HG03103 (cell line): ENCODE data around the gene HCFC1.
"Not testable (repeated sequence)": the region's sequence is repeated elsewhere in the genome, so short reads cannot be mapped to it uniquely, and the experiment has no call there.

Experiments
- ATAC-seq: cut with Tn5 transposase; IDR thresholded peaks from one replicate; pipeline ENCODE4 v1.9.1; 2021; ENCODE audit warnings: low read depth; ENCODE audit not compliant: unreplicated experiment

HCFC1 gene

DNA sequence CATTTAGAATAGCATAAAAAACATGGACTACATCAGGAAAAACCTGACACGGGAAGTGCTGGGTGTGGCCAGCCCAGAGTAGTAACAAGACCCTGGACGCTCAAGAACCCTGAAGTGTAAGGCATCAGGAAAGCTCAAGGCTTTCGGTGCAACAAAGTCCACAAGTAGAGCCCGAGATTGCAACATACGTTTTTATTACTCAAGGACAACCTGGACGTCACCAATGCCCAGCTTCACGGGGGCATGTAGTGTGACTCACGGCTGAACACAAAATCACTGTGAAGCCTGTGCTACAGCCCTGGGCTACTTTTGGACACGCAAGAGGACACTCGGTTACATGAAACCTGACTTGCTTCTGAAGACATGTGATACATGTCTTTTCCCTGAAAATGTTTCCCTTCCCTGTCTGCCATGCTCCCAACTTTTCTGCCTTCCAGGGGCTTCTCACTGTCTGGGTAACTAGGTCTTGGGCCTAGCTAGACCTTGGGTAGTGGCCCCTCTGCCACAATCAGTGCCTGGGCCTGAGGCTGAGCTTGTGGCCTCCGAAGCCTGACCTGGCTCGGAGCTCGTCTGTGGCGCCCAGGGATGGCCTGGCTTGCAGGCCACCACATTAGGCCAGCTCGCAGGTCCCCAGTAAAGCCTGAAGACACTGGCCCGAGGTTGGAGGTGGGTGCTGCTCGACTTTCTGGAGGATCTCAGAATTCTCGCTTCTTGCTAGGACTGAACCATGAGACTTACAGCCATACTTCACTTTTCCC lies 38.9 kb upstream of the HCFC1 start:
- ATAC-seq, result no peak

DNA sequence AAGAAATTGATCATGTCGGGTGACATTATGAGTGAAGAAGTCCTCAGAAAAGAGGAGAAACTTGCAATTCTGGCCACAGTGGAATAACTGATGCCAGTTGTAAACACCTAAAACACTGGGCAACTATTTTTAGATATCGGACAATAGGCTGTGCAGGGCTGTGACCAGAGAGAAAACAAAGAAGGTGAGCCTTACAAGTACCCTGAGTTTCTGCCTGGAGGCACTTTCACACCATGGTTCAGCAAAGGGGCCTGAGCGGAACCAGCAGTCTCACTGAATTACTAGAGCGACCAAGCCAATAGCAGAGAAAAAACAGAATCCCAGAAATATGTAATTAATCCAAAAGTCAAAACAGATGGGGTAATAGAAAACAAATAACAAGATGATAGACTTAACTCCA lies 36.9 kb upstream of the HCFC1 start:
- no peak for ATAC-seq

GRCh38 chrX:154006947-154007346 lies 35.3 kb upstream of the HCFC1 start:
- ATAC-seq, result no peak

- no peak for ATAC-seq
These were observed 32.7 kb upstream of the HCFC1 start for GRCh38 chrX:154004315-154004714.

GRCh38 chrX:154002215-154002719 lies 30.6 kb upstream of the HCFC1 start:
- no peak for ATAC-seq

GRCh38 chrX:154000051-154000450 lies 28.4 kb upstream of the HCFC1 start:
- no peak for ATAC-seq

- no peak for ATAC-seq
These were observed 27.9 kb upstream of the HCFC1 start for GRCh38 chrX:153999359-154000037.

- no peak for ATAC-seq
These were observed 23.9 kb upstream of the HCFC1 start for GRCh38 chrX:153995504-153995903.

GRCh38 chrX:153994398-153994797 lies 22.8 kb upstream of the HCFC1 start:
- ATAC-seq, result not testable (repeated sequence)

DNA sequence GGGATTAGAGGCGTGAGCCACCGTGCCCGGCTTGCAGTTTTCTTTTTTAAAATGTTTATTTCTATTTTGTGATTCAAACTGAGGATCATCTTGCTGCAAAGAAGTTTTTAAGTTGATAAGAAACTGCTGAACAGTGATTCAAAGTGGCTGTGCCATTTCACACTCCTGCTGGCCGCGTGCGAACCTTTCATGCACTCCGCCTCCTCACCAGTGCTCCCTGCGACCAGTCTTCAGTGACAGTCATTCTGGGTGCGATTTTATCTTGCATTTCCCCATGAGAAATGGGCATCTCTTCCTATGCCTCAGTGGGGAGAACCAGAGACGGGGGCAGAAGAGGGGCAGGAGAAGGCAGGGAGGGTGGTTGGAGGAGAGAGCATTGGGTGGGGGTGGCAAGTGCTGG lies 22.4 kb upstream of the HCFC1 start:
- no peak for ATAC-seq

GRCh38 chrX:153993079-153993478 lies 21.5 kb upstream of the HCFC1 start:
- ATAC-seq, result no peak

DNA sequence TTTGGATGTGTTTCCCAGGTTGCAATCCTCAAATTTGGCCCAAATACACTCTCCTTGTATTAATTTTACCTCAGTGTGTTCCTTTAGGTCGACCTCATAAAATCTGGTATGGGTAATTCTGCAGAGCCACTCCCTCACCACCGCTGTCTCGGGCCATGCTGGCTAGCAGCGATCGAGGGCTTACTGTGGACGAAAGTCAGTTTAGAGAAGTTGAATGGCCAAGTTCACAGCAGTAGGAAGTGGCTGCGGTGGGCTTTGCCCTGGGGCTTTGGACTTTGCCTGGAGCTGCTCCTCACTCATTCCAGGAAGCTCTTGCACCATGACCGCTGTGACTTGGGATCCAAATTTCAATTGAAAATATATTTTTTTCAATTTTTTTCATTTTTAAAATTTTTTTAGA lies 20.6 kb upstream of the HCFC1 start:
- no peak for ATAC-seq

GRCh38 chrX:153991013-153991580 lies 19.5 kb upstream of the HCFC1 start:
- no peak for ATAC-seq

DNA sequence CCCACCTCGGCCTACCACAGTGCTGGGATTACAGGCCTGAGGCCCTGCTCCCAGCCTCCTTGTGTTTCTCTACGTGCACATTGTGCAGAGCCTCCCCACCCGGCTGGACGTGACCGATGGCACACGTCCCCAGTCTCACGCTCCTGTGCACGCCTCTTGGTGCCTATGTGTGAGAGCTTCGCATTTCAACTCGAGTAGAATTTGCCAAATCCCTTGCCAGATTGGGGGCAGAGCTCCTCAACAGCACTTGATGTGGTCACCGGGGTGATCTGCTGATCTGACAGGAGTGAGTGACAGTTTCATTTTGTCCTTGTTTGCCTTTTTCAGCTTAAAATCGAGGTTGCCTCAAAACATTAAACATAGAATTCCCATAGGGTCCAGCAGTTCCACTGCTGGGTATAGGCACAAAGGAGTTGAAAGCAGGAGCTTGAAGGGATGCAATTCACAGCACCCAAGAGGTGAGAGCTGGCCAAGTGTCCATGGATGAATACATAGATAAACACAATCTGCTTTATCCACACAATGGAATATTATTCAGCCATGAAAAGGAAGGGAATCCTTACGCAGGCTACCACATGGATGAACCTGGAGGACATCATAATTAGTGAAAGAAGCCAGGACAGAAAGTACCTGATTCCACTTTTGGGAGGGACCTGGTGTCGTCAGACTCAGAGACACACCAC lies 18.5 kb upstream of the HCFC1 start:
- no peak for ATAC-seq

GRCh38 chrX:153988493-153988892 lies 16.9 kb upstream of the HCFC1 start:
- no peak for ATAC-seq

- ATAC-seq, result no peak
These were observed 12.9 kb upstream of the HCFC1 start for GRCh38 chrX:153984351-153985178.

DNA sequence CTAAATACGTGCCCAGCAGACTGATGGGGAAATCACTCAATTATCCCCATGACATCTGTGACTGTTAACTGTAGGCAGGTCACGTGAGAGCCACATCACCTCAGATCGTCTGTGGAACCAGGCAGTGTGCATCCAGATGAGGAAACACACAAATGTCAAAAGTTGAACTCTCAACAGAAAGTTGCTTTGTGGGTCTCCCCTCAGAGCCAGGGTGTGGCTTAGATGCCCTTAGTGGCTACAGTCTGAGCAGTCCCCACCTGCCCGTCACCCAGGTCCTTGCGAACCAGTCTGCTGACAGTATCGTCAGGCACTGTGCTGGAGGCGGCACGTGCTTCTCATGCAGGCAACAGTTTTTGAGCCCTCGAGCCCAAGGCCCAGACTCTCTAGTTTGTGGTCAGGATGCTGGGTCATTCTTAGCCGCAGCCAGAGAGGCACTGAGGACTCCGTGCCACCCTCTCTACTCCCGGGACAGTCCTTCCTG lies 11.7 kb upstream of the HCFC1 start:
- no peak for ATAC-seq

DNA sequence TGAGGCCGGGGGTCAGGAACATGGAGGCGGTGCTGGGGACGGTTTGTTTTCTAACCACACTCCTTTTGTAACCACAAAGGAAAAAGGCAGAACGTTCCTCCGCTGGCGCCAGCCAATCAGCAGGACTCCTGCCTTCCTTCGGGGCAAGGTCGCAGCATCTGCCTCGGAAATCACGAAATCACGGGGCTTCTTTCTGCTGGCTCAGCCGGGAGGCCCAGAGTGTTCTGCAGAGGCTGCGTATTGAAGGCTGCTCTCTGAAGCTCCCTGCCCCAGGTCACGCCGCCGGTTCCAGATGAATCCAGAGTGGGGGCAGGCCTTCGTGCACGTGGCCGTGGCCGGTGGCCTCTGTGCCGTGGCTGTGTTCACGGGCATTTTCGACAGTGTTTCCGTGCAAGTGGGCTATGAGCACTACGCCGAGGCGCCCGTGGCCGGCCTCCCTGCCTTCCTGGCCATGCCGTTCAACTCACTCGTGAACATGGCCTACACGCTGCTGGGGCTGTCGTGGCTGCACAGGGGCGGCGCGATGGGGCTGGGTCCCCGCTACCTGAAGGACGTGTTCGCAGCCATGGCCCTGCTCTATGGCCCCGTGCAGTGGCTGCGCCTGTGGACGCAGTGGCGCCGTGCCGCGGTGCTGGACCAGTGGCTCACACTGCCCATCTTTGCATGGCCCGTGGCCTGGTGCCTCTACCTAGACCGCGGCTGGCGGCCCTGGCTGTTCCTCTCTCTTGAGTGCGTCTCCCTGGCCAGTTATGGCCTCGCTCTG lies 10.3 kb upstream of the HCFC1 start:
- no peak for ATAC-seq

- ATAC-seq, result no peak
These were observed 9.6 kb upstream of the HCFC1 start for GRCh38 chrX:153981231-153981630.
